Measurements from ENCODE around the gene MAZ.

DNA sequence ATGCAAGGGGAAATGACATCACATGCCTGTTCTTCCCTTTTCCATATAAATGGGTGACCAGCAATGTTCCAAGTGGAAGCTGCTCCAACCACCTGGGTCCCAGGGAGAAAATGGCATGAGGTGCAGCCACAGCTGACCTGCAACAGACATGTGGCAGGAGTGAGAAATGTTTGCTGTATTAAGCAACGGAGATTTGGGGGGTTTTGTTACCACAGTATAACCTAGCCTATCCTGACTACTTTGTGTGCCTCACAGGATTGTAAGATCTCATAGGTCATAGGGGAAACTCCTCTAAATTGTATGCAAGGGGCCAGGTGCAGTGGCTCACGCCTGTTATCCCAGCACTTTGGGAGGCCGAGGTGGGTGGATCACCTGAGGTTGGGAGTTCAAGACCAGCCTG is 44.7 kb downstream of the MAZ start:
- TF ChIP-seq, protein P1, sequence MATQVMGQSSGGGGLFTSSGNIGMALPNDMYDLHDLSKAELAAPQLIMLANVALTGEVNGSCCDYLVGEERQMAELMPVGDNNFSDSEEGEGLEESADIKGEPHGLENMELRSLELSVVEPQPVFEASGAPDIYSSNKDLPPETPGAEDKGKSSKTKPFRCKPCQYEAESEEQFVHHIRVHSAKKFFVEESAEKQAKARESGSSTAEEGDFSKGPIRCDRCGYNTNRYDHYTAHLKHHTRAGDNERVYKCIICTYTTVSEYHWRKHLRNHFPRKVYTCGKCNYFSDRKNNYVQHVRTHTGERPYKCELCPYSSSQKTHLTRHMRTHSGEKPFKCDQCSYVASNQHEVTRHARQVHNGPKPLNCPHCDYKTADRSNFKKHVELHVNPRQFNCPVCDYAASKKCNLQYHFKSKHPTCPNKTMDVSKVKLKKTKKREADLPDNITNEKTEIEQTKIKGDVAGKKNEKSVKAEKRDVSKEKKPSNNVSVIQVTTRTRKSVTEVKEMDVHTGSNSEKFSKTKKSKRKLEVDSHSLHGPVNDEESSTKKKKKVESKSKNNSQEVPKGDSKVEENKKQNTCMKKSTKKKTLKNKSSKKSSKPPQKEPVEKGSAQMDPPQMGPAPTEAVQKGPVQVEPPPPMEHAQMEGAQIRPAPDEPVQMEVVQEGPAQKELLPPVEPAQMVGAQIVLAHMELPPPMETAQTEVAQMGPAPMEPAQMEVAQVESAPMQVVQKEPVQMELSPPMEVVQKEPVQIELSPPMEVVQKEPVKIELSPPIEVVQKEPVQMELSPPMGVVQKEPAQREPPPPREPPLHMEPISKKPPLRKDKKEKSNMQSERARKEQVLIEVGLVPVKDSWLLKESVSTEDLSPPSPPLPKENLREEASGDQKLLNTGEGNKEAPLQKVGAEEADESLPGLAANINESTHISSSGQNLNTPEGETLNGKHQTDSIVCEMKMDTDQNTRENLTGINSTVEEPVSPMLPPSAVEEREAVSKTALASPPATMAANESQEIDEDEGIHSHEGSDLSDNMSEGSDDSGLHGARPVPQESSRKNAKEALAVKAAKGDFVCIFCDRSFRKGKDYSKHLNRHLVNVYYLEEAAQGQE (IDR thresholded peaks at IDR 0.05; ENCODE audit: low read depth), result no peak
- no peak for TF ChIP-seq YY1 (IDR thresholded peaks at IDR 0.05; ENCODE audit: low read depth)
- no peak for TF ChIP-seq FOXM1 (IDR thresholded peaks at IDR 0.05; ENCODE audit: borderline replicate concordance, low read depth)
- TF ChIP-seq CEBPB (IDR thresholded peaks at IDR 0.05), result no peak
- no peak for TF ChIP-seq EP300 (IDR thresholded peaks at IDR 0.05; ENCODE audit: borderline replicate concordance)
- TF ChIP-seq ZBTB7A (IDR thresholded peaks at IDR 0.05; ENCODE audit: low read depth), result no peak
- TF ChIP-seq CREB1 (IDR thresholded peaks at IDR 0.05; ENCODE audit: low read depth), result no peak
- no peak for TF ChIP-seq TAF1 (IDR thresholded peaks at IDR 0.05; ENCODE audit: low read depth)
- TF ChIP-seq, protein P2, sequence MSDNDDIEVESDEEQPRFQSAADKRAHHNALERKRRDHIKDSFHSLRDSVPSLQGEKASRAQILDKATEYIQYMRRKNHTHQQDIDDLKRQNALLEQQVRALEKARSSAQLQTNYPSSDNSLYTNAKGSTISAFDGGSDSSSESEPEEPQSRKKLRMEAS (IDR thresholded peaks at IDR 0.05), result no peak
- TF ChIP-seq RAD21 (IDR thresholded peaks at IDR 0.05; ENCODE audit: low read depth), result no peak
- TF ChIP-seq NFIC (IDR thresholded peaks at IDR 0.05), result no peak
- TF ChIP-seq EGR1 (IDR thresholded peaks at IDR 0.05), result no peak

All from Ishikawa (cell line).